WI38 (cell line): ENCODE measurements around the gene IQCB1.
"Not testable (repeated sequence)": the region's sequence is repeated elsewhere in the genome, so short reads cannot be mapped to it uniquely, and the experiment has no call there.

Source experiments
- H3K4me3 ChIP-seq: 2 replicates; pipeline ENCODE4 v1.5.1; 2011; ENCODE audit warnings: low read depth, mild to moderate bottlenecking, control low read depth, low read length
- CTCF ChIP-seq: IDR thresholded peaks from 2 replicates; pipeline ENCODE4 v1.5.1; 2012; ENCODE audit warnings: low read depth, mild to moderate bottlenecking, control low read depth, low read length

IQCB1 gene

DNA sequence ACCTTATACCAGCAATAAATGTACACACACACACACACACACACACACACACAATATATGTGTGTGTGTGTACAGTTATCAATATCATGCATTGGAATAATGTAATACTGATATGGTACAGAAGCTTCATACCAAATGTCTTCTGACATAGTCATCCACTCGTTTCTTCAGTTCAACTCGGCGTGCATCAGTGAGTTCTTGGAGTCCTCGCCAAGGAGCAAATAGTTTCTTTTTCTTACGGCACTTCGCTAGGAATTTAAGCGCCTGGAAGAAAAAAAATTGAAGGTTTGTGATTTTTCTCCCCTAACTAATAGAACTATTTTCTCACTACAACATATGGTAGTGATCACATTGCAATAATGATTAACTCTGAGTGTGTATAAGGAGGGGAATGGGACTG lies 53.2 kb downstream of the IQCB1 start:
- H3K4me3 ChIP-seq, result no peak overlapping the region
- no peak for TF ChIP-seq CTCF

DNA sequence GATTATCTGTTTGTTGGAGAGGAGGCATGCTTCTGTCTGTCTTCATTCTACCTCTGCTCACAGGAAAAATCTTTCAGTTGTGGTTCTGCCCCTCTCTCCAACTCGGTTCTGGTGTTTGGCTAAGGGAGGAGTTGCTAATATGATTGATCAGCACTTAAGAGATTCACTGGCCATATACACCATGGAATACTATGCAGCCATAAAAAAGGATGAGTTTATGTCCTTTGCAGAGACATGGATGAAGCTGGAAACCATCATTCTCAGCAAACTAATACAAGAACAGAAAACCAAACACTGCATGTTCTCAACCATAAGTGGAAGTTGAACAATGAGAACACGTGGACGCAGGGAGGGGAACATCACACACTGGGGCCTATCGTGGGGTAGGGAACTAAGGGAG lies 59.8 kb downstream of the IQCB1 start:
- H3K4me3 ChIP-seq, result not testable (repeated sequence)

DNA sequence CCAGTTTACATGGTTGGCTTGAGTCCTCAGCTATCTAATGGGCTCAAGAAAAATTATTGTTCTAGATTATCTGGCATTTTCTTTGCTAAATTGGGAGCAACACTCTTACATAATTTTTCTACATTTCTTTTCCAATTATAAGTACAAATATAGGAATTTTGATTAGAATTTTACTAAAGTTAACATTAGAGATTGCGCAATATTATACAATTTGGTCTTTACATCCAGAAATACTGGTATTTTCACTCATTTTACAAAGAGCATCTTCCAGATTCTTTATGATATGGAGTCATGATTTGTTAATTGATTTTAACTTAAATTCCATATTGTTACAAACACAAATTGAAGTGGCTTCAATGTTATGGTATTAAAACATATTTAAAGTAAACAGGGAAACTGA lies 65.6 kb downstream of the IQCB1 start:
- H3K4me3 ChIP-seq, result no peak overlapping the region
- no peak for TF ChIP-seq CTCF

GRCh38 chr3:121768452-121768851 lies 66.4 kb downstream of the IQCB1 start:
- TF ChIP-seq CTCF, result no peak
- no peak overlapping the region for H3K4me3 ChIP-seq

GRCh38 chr3:121759541-121760202 lies 75.2 kb downstream of the IQCB1 start:
- no peak overlapping the region for H3K4me3 ChIP-seq
- TF ChIP-seq CTCF, result no peak

GRCh38 chr3:121758727-121759450 lies 76.0 kb downstream of the IQCB1 start:
- no peak overlapping the region for H3K4me3 ChIP-seq
- TF ChIP-seq CTCF, result no peak

DNA sequence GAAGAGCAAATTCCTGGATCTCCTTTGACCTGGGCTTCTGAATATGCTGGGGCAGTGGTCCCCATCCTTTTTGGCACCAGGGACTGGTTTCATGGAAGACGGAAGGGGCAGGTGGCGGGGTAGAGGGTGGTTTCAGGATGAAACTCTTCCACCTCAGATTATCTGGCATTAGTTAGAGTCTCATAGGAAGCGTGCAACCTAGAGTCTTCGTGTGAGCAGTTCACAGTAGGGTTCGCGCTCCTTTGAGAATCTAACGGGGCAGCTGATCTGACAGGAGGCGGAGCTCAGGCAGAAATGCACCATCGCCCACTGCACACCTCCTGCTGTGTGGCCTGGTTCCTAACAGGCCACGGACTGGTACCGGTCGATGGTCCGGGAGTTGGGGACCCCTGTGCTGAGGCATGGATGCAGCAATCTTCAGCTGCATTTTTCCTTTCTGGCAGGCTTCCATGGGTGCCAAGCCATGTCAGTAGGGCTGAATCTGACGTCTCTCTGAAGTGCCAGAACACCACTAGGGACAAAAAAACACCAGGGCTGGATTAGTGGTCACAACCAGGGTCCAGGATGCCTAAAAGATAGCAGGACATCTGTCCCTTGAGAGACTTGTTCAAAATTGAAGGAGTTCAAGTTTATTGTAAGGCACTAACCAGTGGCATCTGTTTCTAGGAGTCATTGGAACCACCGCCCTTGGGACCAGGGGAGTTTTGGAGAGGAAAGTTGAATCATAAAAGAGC lies 76.9 kb downstream of the IQCB1 start:
- TF ChIP-seq CTCF, result no peak
- H3K4me3 ChIP-seq, result no peak overlapping the region
